ENCODE data around the gene NCOA3. TPM values are rescaled to one million over a fixed set of nuclear protein-coding genes. Genes with fewer than 3 reads are reported as not detected.
"Not testable (repeated sequence)": the region's sequence is repeated elsewhere in the genome, so short reads cannot be mapped to it uniquely, and the experiment has no call there.

Gene NCOA3
- total and polyA plus RNA-seq, 12 donors = 8.0 to 30.2 (median 21.4) TPM

- intact Hi-C loops (cut with DNase I) = loop anchor here in 2 of 10 donors (10.0 kb wide), 2 partner anchors 79 to 301 kb away; no protein-coding TSS in a partner anchor
- H3K36me3 ChIP-seq = no peaks in the 10 kb centered on the region
- no peaks in the 10 kb centered on the region for H3K27me3 ChIP-seq
- TF ChIP-seq, protein P1, sequence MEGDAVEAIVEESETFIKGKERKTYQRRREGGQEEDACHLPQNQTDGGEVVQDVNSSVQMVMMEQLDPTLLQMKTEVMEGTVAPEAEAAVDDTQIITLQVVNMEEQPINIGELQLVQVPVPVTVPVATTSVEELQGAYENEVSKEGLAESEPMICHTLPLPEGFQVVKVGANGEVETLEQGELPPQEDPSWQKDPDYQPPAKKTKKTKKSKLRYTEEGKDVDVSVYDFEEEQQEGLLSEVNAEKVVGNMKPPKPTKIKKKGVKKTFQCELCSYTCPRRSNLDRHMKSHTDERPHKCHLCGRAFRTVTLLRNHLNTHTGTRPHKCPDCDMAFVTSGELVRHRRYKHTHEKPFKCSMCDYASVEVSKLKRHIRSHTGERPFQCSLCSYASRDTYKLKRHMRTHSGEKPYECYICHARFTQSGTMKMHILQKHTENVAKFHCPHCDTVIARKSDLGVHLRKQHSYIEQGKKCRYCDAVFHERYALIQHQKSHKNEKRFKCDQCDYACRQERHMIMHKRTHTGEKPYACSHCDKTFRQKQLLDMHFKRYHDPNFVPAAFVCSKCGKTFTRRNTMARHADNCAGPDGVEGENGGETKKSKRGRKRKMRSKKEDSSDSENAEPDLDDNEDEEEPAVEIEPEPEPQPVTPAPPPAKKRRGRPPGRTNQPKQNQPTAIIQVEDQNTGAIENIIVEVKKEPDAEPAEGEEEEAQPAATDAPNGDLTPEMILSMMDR (IDR thresholded peaks at IDR 0.05) = no peak
- 94 to 98% methylated on average over 1 of the region's 1 CpG for WGBS, 2 donors
- no peak for DNase-seq
- H3K4me1 ChIP-seq = peaks cover 10 to 32% (median 26%) of the 10 kb centered on the region in 9 donors
- peaks cover 0 to 11% (median 0%) of the 10 kb centered on the region in 11 donors for H3K9me3 ChIP-seq
- no peak for ATAC-seq
- H3K27ac ChIP-seq = no peak overlapping the region
- no peak overlapping the region for H3K4me3 ChIP-seq
Observed at GRCh38 chr20:47496118-47496517, 5.6 kb upstream of the NCOA3 start.

DNA sequence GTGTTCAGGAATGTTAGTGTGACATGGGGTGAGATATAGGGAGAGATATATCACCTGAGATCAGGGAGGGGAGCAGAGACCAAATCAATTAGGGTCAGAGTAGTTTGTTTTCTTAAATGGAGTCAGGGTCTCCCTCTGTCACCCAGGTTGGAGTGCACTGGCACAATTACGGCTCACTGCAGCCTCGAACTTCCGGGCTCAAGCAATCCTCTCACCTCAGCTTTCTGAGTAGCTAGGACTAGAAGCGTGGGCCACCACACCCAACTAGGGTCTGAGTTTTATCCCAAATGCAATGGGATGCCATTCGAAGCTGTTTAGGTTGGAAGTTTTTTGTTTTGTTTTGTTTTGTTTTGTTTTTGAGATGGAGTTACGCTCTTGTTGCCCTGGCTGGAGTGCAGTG is 3.1 kb upstream of the NCOA3 start:
- Histone ChIP-seq H3K27ac (no peak overlapping the region), H3K4me1 (peaks cover 4 to 27% (median 20%) of the 10 kb centered on the region in 9 donors), H3K4me3 (no peak overlapping the region), H3K27me3 (no peaks in the 10 kb centered on the region), H3K9me3 (peaks cover 0 to 11% (median 0%) of the 10 kb centered on the region in 11 donors), H3K36me3 (no peaks in the 10 kb centered on the region)
- TF ChIP-seq, protein P1 (IDR thresholded peaks at IDR 0.05) = no peak
- intact Hi-C loops (cut with DNase I) = loop anchor here in 2 of 10 donors (10.0 kb wide), 2 partner anchors 76 to 304 kb away; no protein-coding TSS in a partner anchor
- ATAC-seq (no peak), DNase-seq (no peak)
- 92 to 97% methylated on average over 6 of the region's 6 CpGs for WGBS, 2 donors

GRCh38 chr20:47499053-47499452 is 2.6 kb upstream of the NCOA3 start:
- H3K9me3 ChIP-seq = peaks cover 0 to 11% (median 0%) of the 10 kb centered on the region in 11 donors
- peaks cover under 1 to 27% (median 20%) of the 10 kb centered on the region in 9 donors for H3K4me1 ChIP-seq
- intact Hi-C loops (cut with DNase I) = loop anchor here in 2 of 10 donors (10.0 kb wide), 2 partner anchors 76 to 304 kb away; no protein-coding TSS in a partner anchor
- no peaks in the 10 kb centered on the region for H3K27me3 ChIP-seq
- H3K27ac ChIP-seq = no peak overlapping the region
- TF ChIP-seq, protein P1 (IDR thresholded peaks at IDR 0.05) = no peak
- no peak for ATAC-seq
- no peak for DNase-seq
- 97 to 98% methylated on average over 5 of the region's 5 CpGs for WGBS, 2 donors
- no peak overlapping the region for H3K4me3 ChIP-seq
- no peaks in the 10 kb centered on the region for H3K36me3 ChIP-seq

GRCh38 chr20:47500082-47500481 is 1.6 kb upstream of the NCOA3 start:
- H3K27me3 ChIP-seq, DNase-seq, H3K36me3 ChIP-seq, ATAC-seq, H3K4me3 ChIP-seq: not testable (repeated sequence)
- Histone ChIP-seq H3K27ac (peak overlapping the region in 3 of 10 donors; percentile 92 to 98 (median 95)), H3K9me3 (peaks cover 0 to 11% (median 0%) of the 10 kb centered on the region in 11 donors), H3K4me1 (peaks cover 0 to 30% (median 25%) of the 10 kb centered on the region in 9 donors)
- WGBS, 2 donors = 99% methylated on average over 9 of the region's 9 CpGs
- intact Hi-C loops (cut with DNase I) = loop anchor here in 9 of 10 donors (2.0 to 10.0 kb wide), 13 partner anchors 42 to 745 kb away; no protein-coding TSS in a partner anchor

DNA sequence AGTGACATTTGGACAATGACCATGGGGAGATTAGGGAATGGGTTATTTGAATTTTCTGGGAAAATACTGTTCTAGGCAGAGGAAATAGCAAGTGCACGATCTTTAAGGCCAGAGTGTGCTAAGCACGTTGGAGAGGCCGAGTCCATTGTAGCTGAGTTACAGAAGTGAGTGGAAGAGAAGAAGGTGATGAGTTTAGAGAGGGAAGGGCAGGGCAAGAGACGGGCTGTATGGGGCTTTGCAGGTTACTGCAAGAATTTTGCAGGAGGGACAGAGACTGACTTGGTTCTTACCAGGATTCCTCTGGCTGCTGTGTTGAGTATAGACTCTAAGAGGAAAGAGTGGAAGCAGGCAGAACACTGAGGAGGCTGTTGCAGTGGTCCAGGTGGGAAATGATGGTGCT is 1.1 kb upstream of the NCOA3 start:
- Histone ChIP-seq H3K27ac (peak overlapping the region in 8 of 10 donors; percentile 92 to 98 (median 94)), H3K36me3 (no peaks in the 10 kb centered on the region), H3K9me3 (peaks cover 0 to 9% (median 0%) of the 10 kb centered on the region in 11 donors), H3K27me3 (no peaks in the 10 kb centered on the region), H3K4me3 (peak overlapping the region in 1 of 10 donors; percentile 90), H3K4me1 (peaks cover 0 to 35% (median 25%) of the 10 kb centered on the region in 9 donors)
- DNase-seq = no peak
- intact Hi-C loops (cut with DNase I) = loop anchor here in 9 of 10 donors (2.0 to 10.0 kb wide), 13 partner anchors 42 to 746 kb away; no protein-coding TSS in a partner anchor
- peak in 1 of 8 donors; percentile 8 for ATAC-seq
- WGBS, 2 donors = 34 to 39% methylated on average over 4 of the region's 4 CpGs
- TF ChIP-seq, protein P1 (IDR thresholded peaks at IDR 0.05) = no peak
